ENCODE data around the gene GPR149. TPM values are rescaled to one million over a fixed set of nuclear protein-coding genes. Genes with fewer than 3 reads are reported as not detected.

Gene GPR149
- total and polyA plus RNA-seq, 2 of the 8 experiments (the other 6 are each of a cell fraction or from before 2014, with no cell fraction given): not detected

DNA sequence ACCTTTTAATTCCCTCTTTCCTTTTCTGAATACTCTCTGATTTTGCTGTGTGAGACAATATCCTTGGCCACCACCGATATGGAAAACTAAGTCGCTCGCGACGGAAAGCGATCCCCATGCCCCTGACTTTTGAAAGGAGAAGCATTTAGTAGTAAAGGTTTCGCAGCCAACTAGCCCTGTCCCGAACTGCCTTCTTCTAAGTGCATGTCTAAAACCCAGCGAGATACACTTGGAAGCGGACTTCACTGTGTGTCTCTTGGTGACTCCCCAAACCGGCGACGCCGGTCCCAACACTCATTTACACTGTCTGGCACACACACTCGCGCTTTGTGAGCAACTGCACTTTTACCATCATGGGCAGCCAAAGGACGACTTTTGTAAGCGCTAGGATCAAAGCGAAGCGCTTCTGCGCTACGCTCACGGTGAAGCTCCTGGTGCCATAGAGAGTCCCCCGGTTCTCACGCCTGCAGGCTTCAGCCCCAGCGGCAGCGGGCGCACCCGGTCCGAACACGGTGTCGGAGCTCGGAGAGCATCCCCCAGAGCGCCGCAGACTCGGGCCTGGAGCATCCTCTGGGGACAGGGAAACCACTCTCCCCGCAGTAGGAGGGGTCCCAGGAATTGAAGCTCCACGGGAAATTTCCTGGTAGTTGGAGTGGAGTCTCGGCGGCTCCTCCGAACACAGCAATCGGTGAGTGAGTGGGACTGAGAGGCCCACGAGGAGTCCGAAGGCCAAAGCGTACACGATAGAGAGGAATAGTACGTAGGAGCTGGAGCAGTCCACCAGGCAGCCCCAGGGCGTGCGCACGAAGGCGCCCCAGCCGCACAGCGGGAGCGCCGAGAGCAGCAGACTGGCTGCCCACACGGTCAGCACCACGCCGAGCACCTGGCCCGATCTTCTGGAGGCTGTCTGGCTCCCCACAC is 1.4 kb downstream of the GPR149 start (continued):
- TF ChIP-seq, protein P1, sequence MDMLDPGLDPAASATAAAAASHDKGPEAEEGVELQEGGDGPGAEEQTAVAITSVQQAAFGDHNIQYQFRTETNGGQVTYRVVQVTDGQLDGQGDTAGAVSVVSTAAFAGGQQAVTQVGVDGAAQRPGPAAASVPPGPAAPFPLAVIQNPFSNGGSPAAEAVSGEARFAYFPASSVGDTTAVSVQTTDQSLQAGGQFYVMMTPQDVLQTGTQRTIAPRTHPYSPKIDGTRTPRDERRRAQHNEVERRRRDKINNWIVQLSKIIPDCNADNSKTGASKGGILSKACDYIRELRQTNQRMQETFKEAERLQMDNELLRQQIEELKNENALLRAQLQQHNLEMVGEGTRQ (IDR thresholded peaks at IDR 0.05; ENCODE audit: low read length): no peak
- TF ChIP-seq KDM4A (IDR thresholded peaks at IDR 0.05; ENCODE audit: low read depth, low read length, severe bottlenecking) (peak; percentile 82), SUZ12 (IDR thresholded peaks at IDR 0.05; ENCODE audit: low read length) (peak; percentile 66), EZH2 (IDR thresholded peaks at IDR 0.05; ENCODE audit: low read depth, low read length, severe bottlenecking) (peak; percentile 77), TBP (IDR thresholded peaks at IDR 0.05; ENCODE audit: low read depth, low read length) (no peak), RBBP5 (IDR thresholded peaks at IDR 0.05; ENCODE audit: borderline replicate concordance, low read depth, low read length) (0 out of 2 replicates have a peak, but pooled peaks have one; percentile 10), MAX (IDR thresholded peaks at IDR 0.05) (peak; percentile 21; the same call in 1 of the 2 replicates)
- TF ChIP-seq, protein P2, sequence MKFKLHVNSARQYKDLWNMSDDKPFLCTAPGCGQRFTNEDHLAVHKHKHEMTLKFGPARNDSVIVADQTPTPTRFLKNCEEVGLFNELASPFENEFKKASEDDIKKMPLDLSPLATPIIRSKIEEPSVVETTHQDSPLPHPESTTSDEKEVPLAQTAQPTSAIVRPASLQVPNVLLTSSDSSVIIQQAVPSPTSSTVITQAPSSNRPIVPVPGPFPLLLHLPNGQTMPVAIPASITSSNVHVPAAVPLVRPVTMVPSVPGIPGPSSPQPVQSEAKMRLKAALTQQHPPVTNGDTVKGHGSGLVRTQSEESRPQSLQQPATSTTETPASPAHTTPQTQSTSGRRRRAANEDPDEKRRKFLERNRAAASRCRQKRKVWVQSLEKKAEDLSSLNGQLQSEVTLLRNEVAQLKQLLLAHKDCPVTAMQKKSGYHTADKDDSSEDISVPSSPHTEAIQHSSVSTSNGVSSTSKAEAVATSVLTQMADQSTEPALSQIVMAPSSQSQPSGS (IDR thresholded peaks at IDR 0.05; ENCODE audit: low read length): no peak

Measured in H1 (cell line).